Endothelial cell of umbilical vein (primary cell): ENCODE data around the gene RRM2. TPM values are rescaled to one million over a fixed set of nuclear protein-coding genes. Genes with fewer than 3 reads are reported as not detected.
A peak's percentile ranks its signal among the peaks of the same experiment; 100 is the strongest.

ENCODE experiments used
- BruUV-seq: library from RNA; stranded (reverse); fragments of 400-500 nt; replicated peaks from 2 replicates; lab custom pipeline; 2021; lab: Mats Ljungman, UMichigan
- CTCF ChIA-PET: fragments of 300-600, 350-600 bp; sonication (Branson Sonifier 250); formaldehyde crosslinking; loops from one replicate; lab custom pipeline; 2021; ENCODE audit warnings: antibody characterized with exemption, inconsistent platforms; lab: Charles Lee
- POLR2A ChIA-PET: fragments of 300-600, 350-600 bp; sonication (Branson Sonifier 250); formaldehyde crosslinking; loops from one replicate; lab custom pipeline; 2021; ENCODE audit warnings: antibody characterized with exemption, inconsistent platforms; lab: Charles Lee
- DNase-seq: peaks from one replicate; pipeline ENCODE4 v3.0.0-alpha.2; 2011; ENCODE audit warnings: low read depth, low spot score
- FAIRE-seq: peaks from 2 replicates; lab custom pipeline; 2011; peaks lifted over from hg19 to GRCh38; lab: Jason Lieb, UNC
- H2AFZ ChIP-seq: 2 replicates; pipeline ENCODE4 v1.6.0; 2012; ENCODE audit warnings: low read depth, low read length, control low read depth, inconsistent platforms
- H3K27ac ChIP-seq: 2 replicates; pipeline ENCODE4 v1.5.1; 2011; ENCODE audit warnings: low read depth, mild to moderate bottlenecking, control low read depth, low read length, moderate library complexity; ENCODE audit not compliant: insufficient read depth
- H3K27me3 ChIP-seq, 2 experiments: 2 replicates each; pipeline versions ENCODE4 v1.6.0 to v1.6.1; 2011; ENCODE audit warnings: low read length in 2 of 2, mixed read lengths in 1 of 2; ENCODE audit not compliant: control insufficient read depth in 2 of 2, insufficient read depth in 2 of 2
- H3K36me3 ChIP-seq, 2 experiments: 2 replicates in 1 of 2; 3 replicates in 1 of 2; pipeline ENCODE4 v1.5.1; 2011; ENCODE audit warnings: low read length in 2 of 2, mild to moderate bottlenecking in 1 of 2, moderate library complexity in 1 of 2; ENCODE audit not compliant: control insufficient read depth in 2 of 2, insufficient read depth in 2 of 2; ENCODE audit errors: extremely low read depth in 1 of 2
- H3K4me1 ChIP-seq: 3 replicates; pipeline ENCODE4 v1.5.1; 2011; ENCODE audit warnings: mild to moderate bottlenecking, low read length; ENCODE audit not compliant: control insufficient read depth, insufficient read depth; ENCODE audit errors: extremely low read depth
- H3K4me2 ChIP-seq: 2 replicates; pipeline ENCODE4 v1.6.1; 2011; ENCODE audit warnings: low read length, control low read depth, mixed read lengths; ENCODE audit not compliant: insufficient read depth
- H3K4me3 ChIP-seq, 3 experiments: fragments of 200-600 bp in 1 of 3; sonication (generic), shearing (Covaris generic) in 1 of 3; replicated peaks in 1 of 3; 2 replicates each; pipeline ENCODE4 v1.5.1; 2011 to 2016; ENCODE audit warnings: control low read depth in 3 of 3, low read length in 3 of 3, mild to moderate bottlenecking in 2 of 3, inconsistent platforms in 1 of 3, low read depth in 1 of 3, moderate library complexity in 1 of 3; ENCODE audit not compliant: insufficient read depth in 1 of 3
- H3K79me2 ChIP-seq: 2 replicates; pipeline ENCODE4 v1.6.0; 2012; ENCODE audit warnings: low read length, inconsistent platforms; ENCODE audit not compliant: control insufficient read depth, insufficient read depth
- H3K9ac ChIP-seq: replicated peaks from 2 replicates; pipeline ENCODE3; 2011; ENCODE audit warnings: low read length, control low read depth; ENCODE audit not compliant: insufficient read depth; ENCODE audit errors: extremely low read depth
- H3K9me1 ChIP-seq: replicated peaks from 3 replicates; pipeline ENCODE4 v1.6.0; 2011; ENCODE audit warnings: mild to moderate bottlenecking, low read length; ENCODE audit not compliant: control insufficient read depth, insufficient read depth; ENCODE audit errors: extremely low read depth
- H3K9me3 ChIP-seq: replicated peaks from 2 replicates; pipeline ENCODE4 v1.5.1; 2012; ENCODE audit warnings: low read length, inconsistent platforms; ENCODE audit not compliant: control insufficient read depth, insufficient read depth
- H4K20me1 ChIP-seq: replicated peaks from 2 replicates; pipeline ENCODE3; 2011; ENCODE audit warnings: mild to moderate bottlenecking, low read length; ENCODE audit not compliant: control insufficient read depth, insufficient read depth; ENCODE audit errors: extremely low read depth
- EZH2 ChIP-seq: IDR thresholded peaks from 2 replicates; pipeline ENCODE4 v1.6.1; 2012; ENCODE audit warnings: borderline replicate concordance, low read depth, mild to moderate bottlenecking, moderate library complexity, low read length, inconsistent platforms; ENCODE audit not compliant: severe bottlenecking
- FOS ChIP-seq: IDR thresholded peaks from 2 replicates; pipeline ENCODE4 v1.6.1; 2011; ENCODE audit warnings: mild to moderate bottlenecking, low read length, moderate library complexity, borderline replicate concordance; ENCODE audit not compliant: insufficient read depth
- GATA2 ChIP-seq: IDR thresholded peaks from 2 replicates; pipeline ENCODE4 v1.7.0; 2011; ENCODE audit warnings: low read depth, mild to moderate bottlenecking, moderate library complexity, mixed read lengths, low read length; ENCODE audit not compliant: insufficient read length, insufficient read depth
- MYC ChIP-seq: IDR thresholded peaks from one replicate; pipeline ENCODE4 v1.6.1; 2011; ENCODE audit warnings: mild to moderate bottlenecking, low read depth, low read length
- POLR2A ChIP-seq: IDR thresholded peaks from 2 replicates; pipeline ENCODE4 v1.6.1; 2012; ENCODE audit warnings: low read depth, mild to moderate bottlenecking, control low read depth, low read length
- POLR2AphosphoS5 ChIP-seq: IDR thresholded peaks from 2 replicates; pipeline ENCODE4 v1.6.1; 2012; ENCODE audit warnings: low read depth, mild to moderate bottlenecking, control low read depth, low read length, moderate library complexity; ENCODE audit not compliant: insufficient read depth
- dilution Hi-C: fragments of 300-500 bp; cut with MboI; formaldehyde crosslinking; loops from one replicate; pipeline ENCODE4 v1.15.0; 2019; ENCODE audit warnings: low sequenced_read_pairs; ENCODE audit not compliant: extremely low pct_ligation_motif_present
- intact Hi-C: fragments of 100-400 bp; cut with micrococcal nuclease; formaldehyde crosslinking; loops from one replicate; pipeline ENCODE4 v1.10.0; 2022
- polyA plus RNA-seq, 4 experiments: library from polyadenylated mRNA; depleted of rRNA in 3 of 4; stranded (reverse) in 3 of 4; unstranded in 1 of 4; fragments of >200 nt; gene quantifications; 2 replicates each; pipeline versions ENCODE4 v1.2.1 to v1.2.3, GENCODE V29; 2011 to 2012; ENCODE audit warnings: missing spikeins in 1 of 4
- total RNA-seq: library from RNA; stranded (reverse); gene quantifications from 2 replicates; pipeline ENCODE4 v1.2.3, GENCODE V29; 2021

The RRM2 gene
- total and polyA plus RNA-seq, 2 donors (not counting 3 experiments of a cell fraction or from before 2014, with no cell fraction given), result 40.9 to 246 TPM

DNA sequence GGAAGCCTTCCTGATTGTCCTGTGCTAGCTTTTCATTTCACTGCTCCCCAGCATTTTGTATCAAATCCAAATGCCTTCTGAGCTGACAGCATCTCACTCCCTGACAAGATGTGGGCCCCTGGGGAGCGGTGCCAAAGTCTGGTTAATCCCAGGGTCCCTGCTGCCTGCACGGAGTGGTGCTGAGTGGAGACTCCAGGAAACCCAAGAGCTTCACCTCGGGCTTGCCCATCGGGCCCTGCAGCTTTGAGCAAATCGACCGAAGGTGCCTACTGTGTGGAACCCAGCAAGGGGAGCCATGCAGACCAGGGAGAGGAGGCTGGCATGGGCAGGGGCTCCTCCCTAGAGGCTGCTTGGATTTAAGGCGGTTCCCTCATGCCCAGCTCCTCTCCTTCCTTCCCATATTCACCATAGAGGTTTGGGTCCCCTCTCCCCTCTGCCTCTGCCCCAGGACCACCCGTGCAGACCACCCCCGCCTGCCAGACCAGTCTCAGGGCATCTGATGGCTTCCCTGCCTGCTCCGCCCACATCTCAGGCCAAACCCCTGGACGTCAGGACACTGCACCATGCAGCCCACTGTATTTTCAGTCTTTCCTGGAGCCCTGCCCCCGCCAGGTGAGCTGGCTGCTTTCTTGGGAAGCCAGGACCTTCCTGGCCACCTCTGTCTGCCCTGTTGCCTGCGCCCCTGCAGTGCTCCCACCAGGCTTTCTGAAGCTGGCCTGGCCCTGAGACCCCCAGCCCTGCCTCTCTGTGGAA lies 37.8 kb downstream of the RRM2 start:
- intact Hi-C loops (loop anchor here (5.0 kb wide), 1 partner anchor 172 kb away; no protein-coding TSS in a partner anchor), dilution Hi-C loops (no loop called here)
- DNase-seq, result no peak
- Histone ChIP-seq H3K9ac (no peak overlapping the region), H3K4me1 (peaks cover 57% of the 10 kb centered on the region), H3K4me3 (no peak overlapping the region), H3K36me3 (no peaks in the 10 kb centered on the region), H2AFZ (no peak overlapping the region), H3K27me3 (no peaks in the 10 kb centered on the region), H3K79me2 (no peaks in the 10 kb centered on the region), H3K9me1 (no peaks in the 10 kb centered on the region), H3K4me2 (no peak overlapping the region), H3K9me3 (no peaks in the 10 kb centered on the region), H3K27ac (peak overlapping the region; percentile 97), H4K20me1 (no peaks in the 10 kb centered on the region)
- BruUV-seq, result no TSS peak
- no peak for FAIRE-seq
- TF ChIP-seq FOS, result no peak
- no peak for TF ChIP-seq POLR2AphosphoS5
- TF ChIP-seq MYC, result no peak
- TF ChIP-seq GATA2, result no peak
- no peak for TF ChIP-seq POLR2A
- TF ChIP-seq EZH2, result no peak
- CTCF ChIA-PET, result interaction anchor here (1.0 to 8.3 kb wide), 10 partner anchors 10 to 275 kb away, joined by 3 to 69 read pairs (median 4); partner anchors contain the start of gene HPCAL1
- POLR2A ChIA-PET, result interaction anchor here (0.8 to 1.3 kb wide), 2 partner anchors 9 to 141 kb away, joined by 3 to 4 read pairs; no protein-coding TSS in a partner anchor
